K562 (cell line): ENCODE results near the gene BCO1.

ENCODE experiments used
- CTCF ChIP-seq, 3 experiments: IDR thresholded peaks in 2 of 3; conservative IDR thresholded peaks in 1 of 3; 2 replicates each; pipeline ENCODE4 v1.5.1; 2011 to 2012; ENCODE audit warnings: low read length in 3 of 3, mild to moderate bottlenecking in 3 of 3, control low read depth in 2 of 3, improper control_type of control experiment in 1 of 3, inconsistent platforms in 1 of 3, low read depth in 1 of 3, mixed read lengths in 1 of 3, moderate library complexity in 1 of 3; ENCODE audit not compliant: insufficient read depth in 2 of 3
- ELK1 ChIP-seq: sonication (generic); formaldehyde crosslinking; IDR thresholded peaks from 2 replicates; pipeline ENCODE4 v1.8.1; 2022; ENCODE audit warnings: missing genetic modification reagents
- HCFC1 ChIP-seq: IDR thresholded peaks from 2 replicates; pipeline ENCODE4 v1.6.1; 2012; ENCODE audit warnings: low read depth, low read length, improper control_type of control experiment
- NBN ChIP-seq: fragments of 450-650 bp; IDR thresholded peaks from 2 replicates; pipeline ENCODE4 v1.6.1; 2016; ENCODE audit warnings: low read depth, mild to moderate bottlenecking
- RAD21 ChIP-seq, 2 experiments: fragments of 250-450 bp in 1 of 2; fragments of 450-650 bp in 1 of 2; sonication (Bioruptor Pico) in 1 of 2; formaldehyde crosslinking in 1 of 2; IDR thresholded peaks in 1 of 2; conservative IDR thresholded peaks in 1 of 2; 2 replicates each; pipeline versions ENCODE4 v1.4.0 to v1.8.0; 2020 to 2022; ENCODE audit warnings: mild to moderate bottlenecking in 2 of 2, moderate library complexity in 1 of 2
- RAD51 ChIP-seq: fragments of 450-650 bp; IDR thresholded peaks from 2 replicates; pipeline ENCODE4 v1.7.1; 2016; ENCODE audit warnings: low read depth, mild to moderate bottlenecking, borderline replicate concordance
- RBM39 ChIP-seq: fragments of 200-400 bp; formaldehyde crosslinking; optimal IDR thresholded peaks from 2 replicates; pipeline ENCODE3; 2018; ENCODE audit warnings: low read depth, low read length
- SETDB1 ChIP-seq: IDR thresholded peaks from one replicate; pipeline ENCODE4 v1.6.1; 2012; ENCODE audit warnings: low read length, control low read depth, inconsistent platforms
- ZNF175 ChIP-seq: fragments of 200-800 bp; sonication (Bioruptor generic); IDR thresholded peaks from 2 replicates; pipeline ENCODE4 v1.6.1; 2016; ENCODE audit warnings: low read depth, mild to moderate bottlenecking, missing genetic modification characterization, missing compliant biosample characterization
- ZNF280B ChIP-seq: fragments of 250-450 bp; sonication (Bioruptor Pico); IDR thresholded peaks from 2 replicates; pipeline ENCODE4 v1.5.1; 2021; ENCODE audit warnings: mild to moderate bottlenecking

GRCh38 chr16:81241706-81242105 lies 3.2 kb downstream of the BCO1 start:
- TF ChIP-seq SETDB1 (no peak), ZNF280B (CRISPR knock-in tag) (no peak), RAD51 (no peak), ZNF175 (CRISPR knock-in tag) (no peak), NBN (no peak), CTCF (IDR thresholded peaks at IDR 0.05 in 2 of 3, conservative IDR thresholded peaks at IDR 0.05 in 1 of 3; ENCODE audit: insufficient read depth in 2 of 3, low read depth in 1 of 3, low read length in 3 of 3) (no peak), HCFC1 (no peak), RAD21 (CRISPR knock-in tag; conservative IDR thresholded peaks at IDR 0.05 in 1 of 2, IDR thresholded peaks at IDR 0.05 in 1 of 2) (no peak), ELK1 (CRISPR knock-in tag) (no peak), RBM39 (no peak)
